SU-DHL-6 (cell line): Measurements from ENCODE around the gene WASL.

Source experiments
- EZH2phosphoT487 ChIP-seq: fragments of 200-600 bp; sonication (generic), shearing (Covaris generic); conservative IDR thresholded peaks from 2 replicates; pipeline ENCODE4 v1.6.1; 2018; ENCODE audit warnings: mild to moderate bottlenecking, antibody characterized with exemption, low read length, moderate library complexity, mixed read lengths
- TF ChIP-seq, protein P1 (sequence below): fragments of 200-600 bp; sonication (generic); IDR thresholded peaks from one replicate; pipeline ENCODE4 v1.5.1; 2017; ENCODE audit warnings: antibody characterized with exemption, mild to moderate bottlenecking, low read length, moderate library complexity; ENCODE audit not compliant: insufficient read depth, poor library complexity, severe bottlenecking

DNA sequence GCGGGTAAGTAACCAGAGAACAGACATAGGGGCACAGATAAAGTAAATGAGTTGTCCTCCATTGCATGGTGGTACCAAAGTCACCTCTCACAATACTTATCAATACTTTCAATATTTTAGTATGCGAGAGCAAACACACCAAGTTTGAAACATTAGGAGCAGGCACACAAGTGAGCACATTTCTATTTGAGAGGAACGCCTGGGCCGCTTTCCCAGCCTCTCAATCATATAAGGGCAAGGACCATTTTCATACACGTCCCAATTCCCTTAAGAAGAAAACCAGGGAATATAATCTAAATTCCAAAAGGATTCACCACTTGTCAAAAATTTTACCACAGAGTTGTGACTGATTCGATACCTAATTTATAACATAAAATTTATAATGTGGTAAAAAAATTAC is 85.6 kb downstream of the WASL start:
- TF ChIP-seq, protein P1, sequence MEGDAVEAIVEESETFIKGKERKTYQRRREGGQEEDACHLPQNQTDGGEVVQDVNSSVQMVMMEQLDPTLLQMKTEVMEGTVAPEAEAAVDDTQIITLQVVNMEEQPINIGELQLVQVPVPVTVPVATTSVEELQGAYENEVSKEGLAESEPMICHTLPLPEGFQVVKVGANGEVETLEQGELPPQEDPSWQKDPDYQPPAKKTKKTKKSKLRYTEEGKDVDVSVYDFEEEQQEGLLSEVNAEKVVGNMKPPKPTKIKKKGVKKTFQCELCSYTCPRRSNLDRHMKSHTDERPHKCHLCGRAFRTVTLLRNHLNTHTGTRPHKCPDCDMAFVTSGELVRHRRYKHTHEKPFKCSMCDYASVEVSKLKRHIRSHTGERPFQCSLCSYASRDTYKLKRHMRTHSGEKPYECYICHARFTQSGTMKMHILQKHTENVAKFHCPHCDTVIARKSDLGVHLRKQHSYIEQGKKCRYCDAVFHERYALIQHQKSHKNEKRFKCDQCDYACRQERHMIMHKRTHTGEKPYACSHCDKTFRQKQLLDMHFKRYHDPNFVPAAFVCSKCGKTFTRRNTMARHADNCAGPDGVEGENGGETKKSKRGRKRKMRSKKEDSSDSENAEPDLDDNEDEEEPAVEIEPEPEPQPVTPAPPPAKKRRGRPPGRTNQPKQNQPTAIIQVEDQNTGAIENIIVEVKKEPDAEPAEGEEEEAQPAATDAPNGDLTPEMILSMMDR, result no peak
- no peak for TF ChIP-seq EZH2phosphoT487
